ENCODE data around the gene EXOC2.

The EXOC2 gene

GRCh38 chr6:492816-493414, 200.0 kb downstream of the EXOC2 start:
- Histone ChIP-seq H3K27ac (ENCODE audit: low read depth, low read length) (no peak overlapping the region), H3K4me3 (ENCODE audit: low read length) (no peak overlapping the region), H3K4me2 (ENCODE audit: low read length) (no peak overlapping the region), H3F3A (ENCODE audit: control insufficient read depth, insufficient read depth) (no peaks in the 10 kb centered on the region), H3K36me3 (ENCODE audit: control insufficient read depth, low read length) (no peaks in the 10 kb centered on the region; the same call in 1 of the 2 replicates), H4K20me1 (ENCODE audit: control insufficient read depth, insufficient read depth, low read depth, low read length) (no peaks in the 10 kb centered on the region), H3K4me1 (ENCODE audit: control insufficient read depth, low read length) (peaks cover 16% of the 10 kb centered on the region), H3K27me3 (ENCODE audit: control insufficient read depth, low read length) (no peaks in the 10 kb centered on the region), H3K9me3 (ENCODE audit: control insufficient read depth, insufficient read depth, low read length) (no peaks in the 10 kb centered on the region), H3K79me2 (ENCODE audit: control insufficient read depth, low read length) (no peaks in the 10 kb centered on the region), H3K9me2 (replicated peaks; ENCODE audit: control insufficient read depth, low read length) (no peaks in the 10 kb centered on the region)
- TF ChIP-seq EZH2phosphoT487 (IDR thresholded peaks at IDR 0.05; ENCODE audit: borderline replicate concordance, low read length) (no peak), CTCF (IDR thresholded peaks at IDR 0.05; ENCODE audit: low read depth, low read length, poor library complexity, severe bottlenecking) (no peak)

- Histone ChIP-seq H3K27me3 (ENCODE audit: control insufficient read depth, low read length) (no peaks in the 10 kb centered on the region), H3K36me3 (ENCODE audit: control insufficient read depth, low read length) (no peaks in the 10 kb centered on the region; the same call in 1 of the 2 replicates), H3K4me2 (ENCODE audit: low read length) (no peak overlapping the region), H3K27ac (ENCODE audit: low read depth, low read length) (no peak overlapping the region), H3F3A (ENCODE audit: control insufficient read depth, insufficient read depth) (no peaks in the 10 kb centered on the region), H3K79me2 (ENCODE audit: control insufficient read depth, low read length) (no peaks in the 10 kb centered on the region), H3K9me3 (ENCODE audit: control insufficient read depth, insufficient read depth, low read length) (no peaks in the 10 kb centered on the region), H3K4me3 (ENCODE audit: low read length) (no peak overlapping the region), H3K9me2 (replicated peaks; ENCODE audit: control insufficient read depth, low read length) (no peaks in the 10 kb centered on the region), H4K20me1 (ENCODE audit: control insufficient read depth, insufficient read depth, low read depth, low read length) (no peaks in the 10 kb centered on the region), H3K4me1 (ENCODE audit: control insufficient read depth, low read length) (peaks cover 16% of the 10 kb centered on the region)
- TF ChIP-seq CTCF (IDR thresholded peaks at IDR 0.05; ENCODE audit: low read depth, low read length, poor library complexity, severe bottlenecking) (no peak), EZH2phosphoT487 (IDR thresholded peaks at IDR 0.05; ENCODE audit: borderline replicate concordance, low read length) (no peak)
These were observed 200.8 kb downstream of the EXOC2 start for GRCh38 chr6:492178-492577.

- Histone ChIP-seq H3K4me2 (ENCODE audit: low read length) (no peak overlapping the region), H3K36me3 (ENCODE audit: control insufficient read depth, low read length) (no peaks in the 10 kb centered on the region), H3K27me3 (ENCODE audit: control insufficient read depth, low read length) (no peaks in the 10 kb centered on the region), H4K20me1 (ENCODE audit: control insufficient read depth, insufficient read depth, low read depth, low read length) (no peaks in the 10 kb centered on the region), H3K79me2 (ENCODE audit: control insufficient read depth, low read length) (no peaks in the 10 kb centered on the region), H3K9me3 (ENCODE audit: control insufficient read depth, insufficient read depth, low read length) (no peaks in the 10 kb centered on the region), H3K4me3 (ENCODE audit: low read length) (no peak overlapping the region), H3K9me2 (replicated peaks; ENCODE audit: control insufficient read depth, low read length) (no peaks in the 10 kb centered on the region), H3K4me1 (ENCODE audit: control insufficient read depth, low read length) (peaks cover 16% of the 10 kb centered on the region), H3K27ac (ENCODE audit: low read depth, low read length) (no peak overlapping the region), H3F3A (ENCODE audit: control insufficient read depth, insufficient read depth) (no peaks in the 10 kb centered on the region)
- TF ChIP-seq EZH2phosphoT487 (IDR thresholded peaks at IDR 0.05; ENCODE audit: borderline replicate concordance, low read length) (no peak), CTCF (IDR thresholded peaks at IDR 0.05; ENCODE audit: low read depth, low read length, poor library complexity, severe bottlenecking) (no peak)
These were observed 201.7 kb downstream of the EXOC2 start for GRCh38 chr6:491233-491632.

All from DOHH2 (cell line).